K562 (cell line): ENCODE results near the gene BIN1. TPM values are rescaled to one million over a fixed set of nuclear protein-coding genes. Genes with fewer than 3 reads are reported as not detected.
A peak's percentile ranks its signal among the peaks of the same experiment; 100 is the strongest.

Experiments
- ATAC-seq: fragments of 200-7000 bp; cut with Tn5 transposase; 3 replicates; pipeline ENCODE4 v1.9.1; 2020; ENCODE audit warnings: moderate library complexity
- BruUV-seq: library from RNA; stranded (reverse); fragments of 400-500 nt; replicated peaks from 2 replicates; lab custom pipeline; 2021; lab: Mats Ljungman, UMichigan
- CTCF ChIA-PET: fragments of 300-600 bp; formaldehyde crosslinking; extraction: SDS; loops from one replicate; lab custom pipeline; 2021; ENCODE audit warnings: low intra/inter-chr PET ratio; lab: Yijun Ruan, JAX
- POLR2A ChIA-PET: fragments of 300-600, 350-650 bp; sonication (Branson Sonifier 250); formaldehyde crosslinking; extraction: SDS; loops from one replicate; lab custom pipeline; 2021; ENCODE audit warnings: antibody characterized with exemption, inconsistent platforms; lab: Yijun Ruan, JAX
- DNase-seq, 4 experiments: peaks; one replicate each; pipeline versions ENCODE4 v3.0.0 to v3.0.0-alpha.2; 2011 to 2018; ENCODE audit warnings: low spot score in 3 of 4, mixed read lengths in 3 of 4; ENCODE audit errors: extremely low read depth in 1 of 4
- FAIRE-seq: peaks from 2 replicates; lab custom pipeline; 2011; peaks lifted over from hg19 to GRCh38; lab: Jason Lieb, UNC
- H2AFZ ChIP-seq: 2 replicates; pipeline ENCODE4 v1.6.0; 2011; ENCODE audit warnings: low read depth, low read length, control low read depth, inconsistent platforms
- H3K27ac ChIP-seq: fragments of 200-600 bp; 3 replicates; pipeline ENCODE4 v1.8.0; 2011; ENCODE audit warnings: low read depth, mild to moderate bottlenecking, control low read depth, inconsistent platforms, low read length, moderate library complexity, mixed read lengths; ENCODE audit errors: extremely low read depth
- H3K27me3 ChIP-seq, 2 experiments: fragments of 300-600 bp in 1 of 2; 2 replicates in 1 of 2; 3 replicates in 1 of 2; pipeline versions ENCODE4 v1.6.0 to v1.8.0; 2011; ENCODE audit warnings: inconsistent platforms in 2 of 2, low read length in 2 of 2, mild to moderate bottlenecking in 1 of 2, mixed read lengths in 1 of 2, moderate library complexity in 1 of 2; ENCODE audit not compliant: control insufficient read depth in 2 of 2, insufficient read depth in 2 of 2
- H3K36me3 ChIP-seq: fragments of 300-600 bp; 3 replicates; pipeline ENCODE4 v1.8.0; 2011; ENCODE audit warnings: mild to moderate bottlenecking, low read length, inconsistent platforms; ENCODE audit not compliant: control insufficient read depth, insufficient read depth
- H3K4me1 ChIP-seq, 2 experiments: fragments of 200-600 bp in 1 of 2; replicated peaks in 1 of 2; 2 replicates in 1 of 2; 3 replicates in 1 of 2; pipeline versions ENCODE4 v1.5.1 to v1.8.0; 2011; ENCODE audit warnings: inconsistent platforms in 2 of 2, low read length in 2 of 2, mild to moderate bottlenecking in 1 of 2, mixed read lengths in 1 of 2, moderate library complexity in 1 of 2; ENCODE audit not compliant: control insufficient read depth in 2 of 2, insufficient read depth in 2 of 2
- H3K4me2 ChIP-seq: 2 replicates; pipeline ENCODE4 v1.6.1; 2011; ENCODE audit warnings: low read length, control low read depth, inconsistent platforms, mixed read lengths; ENCODE audit not compliant: insufficient read depth
- H3K4me3 ChIP-seq: fragments of 200-600 bp; sonication (generic), shearing (Covaris generic); 2 replicates; pipeline ENCODE4 v1.5.1; 2016; ENCODE audit warnings: control low read depth, inconsistent platforms
- H3K79me2 ChIP-seq: fragments of 200-600 bp; 3 replicates; pipeline ENCODE4 v1.8.0; 2011; ENCODE audit warnings: low read length, inconsistent platforms; ENCODE audit not compliant: control insufficient read depth, insufficient read depth
- H3K9ac ChIP-seq, 2 experiments: 2 replicates each; pipeline versions ENCODE4 v1.6.0 to v1.6.1; 2011; ENCODE audit warnings: low read depth in 2 of 2, low read length in 2 of 2, control low read depth in 1 of 2, inconsistent platforms in 1 of 2, mild to moderate bottlenecking in 1 of 2, mixed read lengths in 1 of 2; ENCODE audit not compliant: insufficient read depth in 1 of 2
- H3K9me1 ChIP-seq: one replicate; pipeline ENCODE4 v1.6.0; 2011; ENCODE audit warnings: inconsistent platforms, mild to moderate bottlenecking, low read length, moderate library complexity; ENCODE audit not compliant: control insufficient read depth, insufficient read depth
- H3K9me3 ChIP-seq: replicated peaks from 2 replicates; pipeline ENCODE4 v1.5.1; 2011; ENCODE audit warnings: low read depth, low read length, inconsistent platforms; ENCODE audit not compliant: control insufficient read depth, insufficient read depth
- H4K20me1 ChIP-seq: replicated peaks from 2 replicates; pipeline ENCODE4 v1.6.1; 2011; ENCODE audit warnings: low read length, inconsistent platforms, mixed read lengths; ENCODE audit not compliant: control insufficient read depth, insufficient read depth
- FOXM1 ChIP-seq, 2 experiments: fragments of 450-650 bp in 1 of 2; sonication (generic) in 1 of 2; formaldehyde crosslinking in 1 of 2; IDR thresholded peaks; 2 replicates each; pipeline versions ENCODE4 v1.6.1 to v1.9.0; 2017 to 2022; ENCODE audit warnings: low read depth in 2 of 2, mild to moderate bottlenecking in 2 of 2, missing genetic modification reagents in 1 of 2, moderate library complexity in 1 of 2
- MAX ChIP-seq: sonication (generic); formaldehyde crosslinking; IDR thresholded peaks from 2 replicates; pipeline ENCODE4 v1.9.0; 2022; ENCODE audit warnings: mild to moderate bottlenecking, missing genetic modification reagents
- WGBS: fragments of 100-300 bp; shearing (Covaris generic); methylation state at CpG from one replicate; pipeline ENCODE4 v1.1.6; 2016; ENCODE audit warnings: low coverage, mixed read lengths; ENCODE audit not compliant: insufficient coverage; ENCODE audit errors: missing lambda C conversion rate; 5-methylcytosine and 5-hydroxymethylcytosine counted together
- in situ Hi-C: fragments of 300-500 bp; cut with MboI; formaldehyde crosslinking; loops from 4 replicates; pipeline ENCODE4 v1.15.0; 2018; ENCODE audit warnings: inconsistent platforms, mixed read lengths
- intact Hi-C: fragments of 100-400 bp; cut with micrococcal nuclease; formaldehyde crosslinking; loops from 2 replicates; pipeline ENCODE4 v1.14.2; 2022
- polyA plus RNA-seq, 8 experiments: library from polyadenylated mRNA; depleted of rRNA in 4 of 8; stranded (reverse) in 5 of 8; unstranded in 3 of 8; fragments of >200 nt; fragmentation: Nextera tagmentation in 2 of 8; fragmentation: Illumina TruSeq in 1 of 8; extraction: Ambion mirVana in 2 of 8; extraction: Trizol in 1 of 8; gene quantifications; 2 replicates each; pipeline versions ENCODE4 v1.2.1 to v1.2.3, GENCODE V29; 2011 to 2014; ENCODE audit warnings: inconsistent platforms in 1 of 8, missing spikeins in 1 of 8
- total RNA-seq, 7 experiments: library from RNA; depleted of rRNA in 6 of 7; stranded (reverse); fragments of >200 nt in 6 of 7; fragmentation: Illumina TruSeq in 2 of 7; extraction: Trizol in 2 of 7; gene quantifications; 2 replicates each; pipeline versions ENCODE4 v1.2.1 to v1.2.3, GENCODE V29; 2011 to 2021; ENCODE audit warnings: low replicate concordance in 1 of 7

Gene BIN1
- total and polyA plus RNA-seq, 9 of the 15 experiments (the other 6 are each of a cell fraction or from before 2014, with no cell fraction given), result 0.04 to 2.8 (median 0.79) TPM; not detected in 1

DNA sequence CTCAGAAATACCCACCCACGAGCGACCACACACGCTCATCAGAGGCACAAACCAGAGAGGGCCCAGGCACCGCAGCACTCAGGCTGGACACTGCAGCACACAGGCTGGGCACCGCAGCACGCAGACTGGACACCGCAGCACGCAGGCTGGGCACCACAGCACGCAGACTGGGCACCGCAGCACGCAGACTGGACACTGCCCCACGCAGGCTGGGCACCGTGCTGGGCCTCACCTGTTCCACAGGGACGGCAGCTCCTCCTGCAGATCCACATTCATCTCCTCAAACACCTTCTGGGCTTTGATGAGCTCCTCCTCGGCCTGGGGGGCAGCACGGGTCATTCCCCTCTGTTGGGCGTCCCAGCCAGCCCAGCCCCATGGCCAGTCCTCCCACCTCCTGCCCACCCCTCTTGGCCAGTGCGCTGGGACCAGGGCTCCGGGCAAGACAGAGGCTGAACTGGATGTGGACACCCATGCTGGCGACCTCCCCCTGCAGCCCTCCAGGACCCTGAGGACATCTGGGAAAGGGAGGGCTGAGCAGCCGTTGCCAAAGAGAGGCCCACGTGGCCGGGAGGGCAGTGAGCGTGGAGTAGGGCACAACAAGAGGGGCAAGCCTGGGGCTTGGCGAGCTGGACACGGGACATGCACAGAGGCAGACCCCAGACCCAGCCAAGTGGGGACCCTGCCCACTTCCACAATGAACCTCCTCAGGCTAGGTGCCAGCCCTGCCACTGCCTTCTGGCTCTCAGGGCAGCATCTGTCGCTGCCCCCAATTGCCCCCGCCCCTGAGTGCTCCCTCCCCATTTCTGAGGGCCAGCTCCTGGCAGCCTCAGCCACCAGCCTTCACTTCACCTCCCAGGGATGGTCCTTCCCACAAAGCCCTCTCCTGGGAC is 43.0 kb downstream of the BIN1 start:
- Histone ChIP-seq H3K79me2 (no peaks in the 10 kb centered on the region), H3K4me1 (peaks cover 19 to 51% of the 10 kb centered on the region in 2 experiments), H3K9me1 (no peaks in the 10 kb centered on the region), H3K4me3 (no peak overlapping the region), H3K27me3 (no peaks in the 10 kb centered on the region), H4K20me1 (no peaks in the 10 kb centered on the region), H3K36me3 (no peaks in the 10 kb centered on the region), H3K27ac (peak overlapping the region; percentile 91), H2AFZ (peak overlapping the region; percentile 95), H3K9ac (peak overlapping the region; percentile 77 to 90), H3K4me2 (peak overlapping the region; percentile 66), H3K9me3 (no peaks in the 10 kb centered on the region)
- FAIRE-seq (no peak), DNase-seq (no peak), ATAC-seq (peak; percentile 2)
- CTCF ChIA-PET, result no interaction called here
- WGBS, result 78% methylated on average over 21 of the region's 28 CpGs
- no TSS peak for BruUV-seq
- intact Hi-C loops, result no loop called here
- in situ Hi-C loops, result no loop called here
- POLR2A ChIA-PET, result interaction anchor here (0.6 to 0.8 kb wide), 3 partner anchors 9 to 30 kb away, joined by 3 to 5 read pairs (median 5); no protein-coding TSS in a partner anchor
- no peak for TF ChIP-seq MAX
- no peak for TF ChIP-seq FOXM1 (IDR thresholded peaks at IDR 0.05; ENCODE audit: low read depth)
- 0 out of 2 replicates have a peak, but pooled peaks have one; percentile 5 for TF ChIP-seq FOXM1 (CRISPR knock-in tag; IDR thresholded peaks at IDR 0.05; ENCODE audit: low read depth)
